Inflammatory macrophage (primary cell): Measurements from ENCODE around the gene CIT.

Source experiments
- DNase-seq, 2 donors: peaks; one replicate each; pipeline ENCODE4 v3.0.0-alpha.2; 2020 to 2022

Gene CIT

GRCh38 chr12:119804011-119804641, 73.0 kb downstream of the CIT start:
- peak in 1 of 2 donors; percentile 24 for DNase-seq

- no peak for DNase-seq
These were observed 73.7 kb downstream of the CIT start for GRCh38 chr12:119803381-119803791.

GRCh38 chr12:119802472-119802871, 74.6 kb downstream of the CIT start:
- no peak for DNase-seq

GRCh38 chr12:119797090-119797489, 80.0 kb downstream of the CIT start:
- DNase-seq = no peak

GRCh38 chr12:119796292-119796691, 80.8 kb downstream of the CIT start:
- no peak for DNase-seq

GRCh38 chr12:119791453-119791852, 85.7 kb downstream of the CIT start:
- no peak for DNase-seq

GRCh38 chr12:119788786-119789185, 88.3 kb downstream of the CIT start:
- no peak for DNase-seq

GRCh38 chr12:119786539-119786938, 90.6 kb downstream of the CIT start:
- no peak for DNase-seq

- DNase-seq = no peak
These were observed 92.4 kb downstream of the CIT start for GRCh38 chr12:119784673-119785072.

- no peak for DNase-seq
These were observed 93.3 kb downstream of the CIT start for GRCh38 chr12:119783787-119784186.

GRCh38 chr12:119781804-119782203, 95.3 kb downstream of the CIT start:
- DNase-seq = no peak

GRCh38 chr12:119780786-119781434, 96.2 kb downstream of the CIT start:
- DNase-seq = peak in 1 of 2 donors; percentile 12

- no peak for DNase-seq
These were observed 101.7 kb downstream of the CIT start for GRCh38 chr12:119775246-119775895.

GRCh38 chr12:119772431-119772830, 104.7 kb downstream of the CIT start:
- DNase-seq = no peak

GRCh38 chr12:119770146-119770545, 107.0 kb downstream of the CIT start:
- no peak for DNase-seq

- DNase-seq = no peak
These were observed 114.5 kb downstream of the CIT start for GRCh38 chr12:119762619-119763018.

GRCh38 chr12:119758722-119759121, 118.4 kb downstream of the CIT start:
- DNase-seq = no peak

- no peak for DNase-seq
These were observed 118.9 kb downstream of the CIT start for GRCh38 chr12:119758234-119758633.

GRCh38 chr12:119751961-119752360, 125.2 kb downstream of the CIT start:
- DNase-seq = no peak

- DNase-seq = no peak
These were observed 127.5 kb downstream of the CIT start for GRCh38 chr12:119749666-119750065.

GRCh38 chr12:119748497-119748896, 128.6 kb downstream of the CIT start:
- DNase-seq = no peak

GRCh38 chr12:119746169-119746568, 131.0 kb downstream of the CIT start:
- DNase-seq = no peak

- no peak for DNase-seq
These were observed 132.1 kb downstream of the CIT start for GRCh38 chr12:119744900-119745606.
